KMS-11 (cell line): Measurements from ENCODE around the gene RDH11.

Experiments
- H2AFZ ChIP-seq: fragments of 200-600 bp; sonication (generic); 2 replicates; pipeline ENCODE4 v1.6.1; 2016; ENCODE audit warnings: antibody characterized with exemption, mixed run types, low read depth
- H3K27ac ChIP-seq: fragments of 200-600 bp; sonication (generic); 2 replicates; pipeline ENCODE4 v1.6.1; 2016; ENCODE audit warnings: mild to moderate bottlenecking, mixed run types
- H3K27me3 ChIP-seq: fragments of 200-600 bp; sonication (generic); 2 replicates; pipeline ENCODE4 v1.6.1; 2017; ENCODE audit warnings: mild to moderate bottlenecking, low read depth, mixed run types, moderate library complexity; ENCODE audit not compliant: insufficient read depth
- H3K36me3 ChIP-seq: fragments of 200-600 bp; sonication (generic); 2 replicates; pipeline ENCODE4 v1.6.1; 2017; ENCODE audit warnings: mild to moderate bottlenecking, mixed run types; ENCODE audit not compliant: insufficient read depth
- H3K4me1 ChIP-seq: fragments of 200-600 bp; sonication (generic); 2 replicates; pipeline ENCODE4 v1.6.1; 2016; ENCODE audit warnings: mild to moderate bottlenecking, low read depth, mixed run types; ENCODE audit not compliant: poor library complexity, severe bottlenecking
- H3K4me2 ChIP-seq: fragments of 200-600 bp; sonication (generic); 2 replicates; pipeline ENCODE4 v1.7.0; 2016; ENCODE audit warnings: mild to moderate bottlenecking, mixed run types
- H3K4me3 ChIP-seq: fragments of 200-600 bp; sonication (generic); IDR thresholded peaks from 2 replicates; pipeline ENCODE4 v1.6.1; 2017; ENCODE audit warnings: low read depth, low read length, mixed read lengths; ENCODE audit not compliant: insufficient read depth
- H3K79me2 ChIP-seq: fragments of 200-600 bp; sonication (generic); 2 replicates; pipeline ENCODE4 v1.6.1; 2016; ENCODE audit warnings: low read depth, mixed run types; ENCODE audit not compliant: insufficient read depth
- H3K9ac ChIP-seq: fragments of 200-600 bp; sonication (generic); 2 replicates; pipeline ENCODE4 v1.6.1; 2016; ENCODE audit warnings: mild to moderate bottlenecking, mixed run types
- H4K20me1 ChIP-seq: fragments of 200-600 bp; sonication (generic); 2 replicates; pipeline ENCODE4 v1.6.1; 2016; ENCODE audit warnings: mild to moderate bottlenecking, mixed run types; ENCODE audit not compliant: insufficient read depth
- CTCF ChIP-seq: fragments of 200-600 bp; sonication (generic); conservative IDR thresholded peaks from 2 replicates; pipeline ENCODE4 v1.6.1; 2017; ENCODE audit warnings: low read depth, mild to moderate bottlenecking, antibody characterized with exemption, low read length, moderate library complexity, mixed read lengths

RDH11 gene

GRCh38 chr14:67666750-67667449, 28.7 kb downstream of the RDH11 start:
- peak; percentile 42 for TF ChIP-seq CTCF
- no peak overlapping the region for H3K27ac ChIP-seq
- no peaks in the 10 kb centered on the region for H3K27me3 ChIP-seq
- H4K20me1 ChIP-seq: 0 out of 2 replicates have a peak, but pooled peaks cover 3% of the 10 kb centered on the region
- peaks cover 50% of the 10 kb centered on the region for H3K4me1 ChIP-seq
- peaks cover 20% of the 10 kb centered on the region; the same call in 1 of the 2 replicates for H3K79me2 ChIP-seq
- H3K4me3 ChIP-seq: no peak overlapping the region
- H3K9ac ChIP-seq: no peak overlapping the region
- H2AFZ ChIP-seq: no peak overlapping the region
- no peak overlapping the region for H3K4me2 ChIP-seq
- no peaks in the 10 kb centered on the region for H3K36me3 ChIP-seq

- Histone ChIP-seq H3K79me2 (peaks cover 13% of the 10 kb centered on the region; the same call in 1 of the 2 replicates), H3K36me3 (no peaks in the 10 kb centered on the region), H4K20me1 (0 out of 2 replicates have a peak, but pooled peaks cover 3% of the 10 kb centered on the region), H3K27ac (no peak overlapping the region), H3K4me2 (no peak overlapping the region), H3K4me3 (no peak overlapping the region), H3K27me3 (no peaks in the 10 kb centered on the region), H3K9ac (no peak overlapping the region), H2AFZ (no peak overlapping the region), H3K4me1 (peaks cover 40% of the 10 kb centered on the region)
- TF ChIP-seq CTCF: no peak
These were observed 29.7 kb downstream of the RDH11 start for GRCh38 chr14:67665868-67666267.

- Histone ChIP-seq H3K36me3 (no peaks in the 10 kb centered on the region), H3K4me1 (peaks cover 29% of the 10 kb centered on the region), H2AFZ (no peak overlapping the region), H3K4me2 (no peak overlapping the region), H3K27me3 (no peaks in the 10 kb centered on the region), H3K9ac (no peak overlapping the region), H3K79me2 (peaks cover 13% of the 10 kb centered on the region; the same call in 1 of the 2 replicates), H3K4me3 (no peak overlapping the region), H4K20me1 (0 out of 2 replicates have a peak, but pooled peaks cover 3% of the 10 kb centered on the region), H3K27ac (no peak overlapping the region)
- no peak for TF ChIP-seq CTCF
These were observed 31.9 kb downstream of the RDH11 start for GRCh38 chr14:67663633-67664032.

- H3K4me1 ChIP-seq: no peaks in the 10 kb centered on the region
- H3K27me3 ChIP-seq: no peaks in the 10 kb centered on the region
- H3K4me2 ChIP-seq: no peak overlapping the region
- no peak overlapping the region for H3K27ac ChIP-seq
- no peak overlapping the region for H3K9ac ChIP-seq
- no peaks in the 10 kb centered on the region for H4K20me1 ChIP-seq
- H3K4me3 ChIP-seq: no peak overlapping the region
- TF ChIP-seq CTCF: no peak
- H2AFZ ChIP-seq: no peak overlapping the region
- H3K79me2 ChIP-seq: no peaks in the 10 kb centered on the region
- no peaks in the 10 kb centered on the region for H3K36me3 ChIP-seq
These were observed 41.8 kb downstream of the RDH11 start for GRCh38 chr14:67653651-67654280.
